ENCODE data around the gene CNPY2.
"Not testable (repeated sequence)": the region's sequence is repeated elsewhere in the genome, so short reads cannot be mapped to it uniquely, and the experiment has no call there.

Gene CNPY2

GRCh38 chr12:56348776-56349175 is 33.0 kb upstream of the CNPY2 start:
- H3K36me3 ChIP-seq = peaks cover 88 to 100% (median 95%) of the 10 kb centered on the region in 11 experiments
- no peak overlapping the region for H3K9ac ChIP-seq
- no peak overlapping the region for H3K4me2 ChIP-seq
- H3K27me3 ChIP-seq = no peaks in the 10 kb centered on the region
- H4K20me1 ChIP-seq = peaks cover 0 to 9% (median 0%) of the 10 kb centered on the region in 11 experiments; a peak in 3 of 22 replicates
- no peak overlapping the region for H3K27ac ChIP-seq
- no peak overlapping the region for H3K4me3 ChIP-seq
- no peaks in the 10 kb centered on the region for H3K4me1 ChIP-seq
- no peaks in the 10 kb centered on the region for H3K9me3 ChIP-seq (replicated peaks in 1 of 11)
- TF ChIP-seq Cebpa-rat (IDR thresholded peaks at IDR 0.05) = no peak

- H4K20me1 ChIP-seq; H3K9me3 ChIP-seq (replicated peaks in 1 of 11); H3K4me1 ChIP-seq; H3K9ac ChIP-seq; H3K4me3 ChIP-seq; H3K27me3 ChIP-seq; H3K4me2 ChIP-seq; H3K27ac ChIP-seq: not testable (repeated sequence)
- H3K36me3 ChIP-seq = peaks cover 89 to 100% (median 95%) of the 10 kb centered on the region in 11 experiments
Measured at GRCh38 chr12:56347255-56347654, 31.5 kb upstream of the CNPY2 start.

DNA sequence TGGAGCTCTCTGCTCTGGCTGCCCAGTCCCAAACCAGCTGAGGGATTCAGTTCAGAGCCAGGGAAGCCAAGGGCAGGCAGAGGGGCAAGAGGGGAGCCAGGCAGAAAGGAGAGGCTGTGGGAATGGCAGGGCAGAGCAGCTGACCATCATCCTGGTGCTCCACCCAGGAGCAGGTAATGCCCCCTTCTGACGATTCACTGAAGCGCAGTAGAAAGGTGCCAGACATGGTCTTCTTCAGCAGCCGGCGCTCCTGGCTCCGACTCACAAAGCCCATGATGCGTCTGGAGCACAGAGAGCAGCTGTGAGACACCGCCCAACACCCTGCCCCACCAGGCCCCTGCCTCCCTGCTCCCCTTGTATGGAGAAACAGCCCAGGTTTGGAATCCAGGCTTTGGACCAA is 30.9 kb upstream of the CNPY2 start:
- H4K20me1 ChIP-seq = peaks cover 0 to 9% (median 0%) of the 10 kb centered on the region in 11 experiments; a peak in 3 of 22 replicates
- H3K4me3 ChIP-seq = no peak overlapping the region
- H3K4me1 ChIP-seq = no peaks in the 10 kb centered on the region
- peaks cover 87 to 100% (median 94%) of the 10 kb centered on the region in 11 experiments for H3K36me3 ChIP-seq
- no peak for TF ChIP-seq Cebpa-rat (IDR thresholded peaks at IDR 0.05)
- H3K27ac ChIP-seq = no peak overlapping the region
- no peaks in the 10 kb centered on the region for H3K27me3 ChIP-seq
- no peak overlapping the region for H3K9ac ChIP-seq
- no peak overlapping the region for H3K4me2 ChIP-seq
- no peaks in the 10 kb centered on the region for H3K9me3 ChIP-seq (replicated peaks in 1 of 11)

DNA sequence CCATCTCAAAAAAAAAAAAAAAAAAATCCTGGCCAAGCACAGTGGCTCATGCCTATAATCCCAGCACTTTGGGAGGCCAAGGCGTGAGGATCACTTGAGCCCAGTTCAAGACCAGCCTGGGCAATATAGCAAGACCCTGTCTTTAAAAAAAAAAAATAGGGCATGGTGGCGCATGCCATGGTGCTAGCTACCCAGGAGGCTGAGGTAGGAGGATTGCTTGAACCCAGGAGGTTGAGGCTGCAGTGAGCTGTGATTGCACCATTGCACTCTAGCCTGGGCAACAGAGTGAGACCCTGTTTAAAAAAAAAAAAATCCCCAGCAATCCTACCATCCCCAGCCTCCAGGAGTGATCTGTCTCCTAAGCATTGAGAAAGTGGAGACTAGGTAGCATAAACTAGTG is 26.5 kb upstream of the CNPY2 start:
- not testable (repeated sequence) for H3K27ac ChIP-seq; H4K20me1 ChIP-seq; H3K4me2 ChIP-seq; H3K9me3 ChIP-seq (replicated peaks in 1 of 11); H3K27me3 ChIP-seq; H3K4me3 ChIP-seq; H3K9ac ChIP-seq
- Histone ChIP-seq H3K36me3 (peaks cover 48 to 69% (median 57%) of the 10 kb centered on the region in 11 experiments), H3K4me1 (peaks cover 5 to 30% (median 18%) of the 10 kb centered on the region in 10 experiments; a peak in 17 of 20 replicates)

DNA sequence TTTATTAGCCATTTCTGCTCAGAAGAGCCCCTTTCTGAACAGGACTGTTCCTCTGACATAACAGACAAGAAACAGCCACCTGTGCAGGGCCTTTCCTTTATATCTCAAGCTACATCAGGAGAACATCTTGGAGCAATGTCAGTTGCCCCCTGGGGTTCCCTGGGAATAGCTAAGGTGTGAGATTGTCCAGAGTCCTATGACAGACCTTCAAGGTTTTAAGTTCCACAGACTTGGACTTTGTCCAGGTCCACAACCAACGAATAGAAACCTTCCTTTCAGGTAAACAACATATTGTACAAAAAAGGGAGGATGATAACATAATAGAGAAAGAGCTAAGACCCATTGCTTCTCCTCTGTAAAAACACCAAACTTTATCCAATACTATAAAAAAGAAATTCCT is 25.8 kb upstream of the CNPY2 start:
- H3K27me3 ChIP-seq = no peaks in the 10 kb centered on the region
- peaks cover 41 to 62% (median 50%) of the 10 kb centered on the region in 11 experiments for H3K36me3 ChIP-seq
- no peak overlapping the region for H3K27ac ChIP-seq
- no peak overlapping the region for H3K4me3 ChIP-seq
- no peaks in the 10 kb centered on the region for H3K9me3 ChIP-seq (replicated peaks in 1 of 11)
- H3K4me1 ChIP-seq = peaks cover 7 to 37% (median 24%) of the 10 kb centered on the region in 10 experiments; a peak in 17 of 20 replicates
- H4K20me1 ChIP-seq = peaks cover 0 to 2% (median 0%) of the 10 kb centered on the region in 11 experiments; a peak in 1 of 22 replicates
- no peak for TF ChIP-seq Cebpa-rat (IDR thresholded peaks at IDR 0.05)
- no peak overlapping the region for H3K4me2 ChIP-seq
- H3K9ac ChIP-seq = no peak overlapping the region

GRCh38 chr12:56339158-56339422 is 23.3 kb upstream of the CNPY2 start:
- no peaks in the 10 kb centered on the region for H3K27me3 ChIP-seq
- peak overlapping the region; percentile 4 to 75 (median 48); a peak in 17 of 22 replicates for H3K27ac ChIP-seq
- H3K9ac ChIP-seq = peak overlapping the region in 4 of 11 experiments; percentile 30 to 54 (median 42); a peak in 8 of 22 replicates
- H3K4me2 ChIP-seq = peak overlapping the region in 10 of 11 experiments; percentile 9 to 84 (median 60); a peak in 18 of 22 replicates
- peaks cover 20 to 37% (median 27%) of the 10 kb centered on the region in 11 experiments for H3K36me3 ChIP-seq
- H3K4me3 ChIP-seq = no peak overlapping the region
- H3K4me1 ChIP-seq = peaks cover 17 to 59% (median 41%) of the 10 kb centered on the region in 10 experiments
- TF ChIP-seq Cebpa-rat (IDR thresholded peaks at IDR 0.05) = no peak
- no peaks in the 10 kb centered on the region for H3K9me3 ChIP-seq (replicated peaks in 1 of 11)
- H4K20me1 ChIP-seq = no peaks in the 10 kb centered on the region

DNA sequence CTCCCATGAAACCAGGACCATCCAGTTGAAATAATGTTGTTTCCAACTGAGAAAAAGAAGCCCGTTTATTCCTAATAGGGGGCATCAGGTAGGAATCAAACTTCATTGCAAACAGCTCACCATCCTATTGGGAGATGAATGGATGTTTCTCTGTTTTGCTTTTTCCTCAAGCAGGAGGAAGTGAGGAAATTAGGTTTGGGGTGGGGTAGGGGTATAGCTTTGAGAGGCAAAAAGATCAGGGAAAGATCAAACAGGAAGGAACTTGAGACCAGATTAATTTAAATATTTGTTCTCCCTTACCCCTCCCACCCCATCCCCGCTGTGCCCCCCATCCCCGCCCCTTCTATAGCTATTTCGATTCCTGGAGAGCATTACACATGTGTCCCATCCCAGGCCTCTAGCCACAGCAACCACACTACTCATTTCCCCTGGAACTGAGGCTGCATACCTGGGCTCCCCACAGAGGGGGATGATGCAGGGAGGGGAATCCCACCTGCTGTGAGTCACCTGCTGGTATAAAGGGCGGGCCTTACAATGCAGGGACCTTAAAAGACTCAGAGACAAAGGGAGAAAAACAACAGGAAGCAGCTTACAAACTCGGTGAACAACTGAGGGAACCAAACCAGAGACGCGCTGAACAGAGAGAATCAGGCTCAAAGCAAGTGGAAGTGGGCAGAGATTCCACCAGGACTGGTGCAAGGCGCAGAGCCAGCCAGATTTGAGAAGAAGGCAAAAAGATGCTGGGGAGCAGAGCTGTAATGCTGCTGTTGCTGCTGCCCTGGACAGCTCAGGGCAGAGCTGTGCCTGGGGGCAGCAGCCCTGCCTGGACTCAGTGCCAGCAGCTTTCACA is 22.7 kb upstream of the CNPY2 start, which contains the start of gene IL23A:
IL23A (plus strand) TSS at position 577 of the 850 bp plus-strand sequence; CDS start at position 738, 161 bp downstream.
- no peak for TF ChIP-seq Cebpa-rat (IDR thresholded peaks at IDR 0.05)
- Histone ChIP-seq H3K4me1 (peaks cover 18 to 59% (median 41%) of the 10 kb centered on the region in 10 experiments), H3K4me3 (peak within 1 kb of the TSS in 1 of 10 experiments; percentile 19; a peak in 1 of 20 replicates), H4K20me1 (no peaks in the 10 kb centered on the region), H3K27ac (peak within 1 kb of the TSS; percentile 4 to 75 (median 48); a peak in 17 of 22 replicates), H3K36me3 (peaks cover 14 to 31% (median 22%) of the 10 kb centered on the region in 11 experiments), H3K4me2 (peak within 1 kb of the TSS; percentile 9 to 95 (median 45); a peak in 19 of 22 replicates), H3K27me3 (no peaks in the 10 kb centered on the region), H3K9ac (peak within 1 kb of the TSS in 5 of 11 experiments; percentile 30 to 54 (median 35); a peak in 8 of 22 replicates), H3K9me3 (replicated peaks in 1 of 11) (no peaks in the 10 kb centered on the region)

DNA sequence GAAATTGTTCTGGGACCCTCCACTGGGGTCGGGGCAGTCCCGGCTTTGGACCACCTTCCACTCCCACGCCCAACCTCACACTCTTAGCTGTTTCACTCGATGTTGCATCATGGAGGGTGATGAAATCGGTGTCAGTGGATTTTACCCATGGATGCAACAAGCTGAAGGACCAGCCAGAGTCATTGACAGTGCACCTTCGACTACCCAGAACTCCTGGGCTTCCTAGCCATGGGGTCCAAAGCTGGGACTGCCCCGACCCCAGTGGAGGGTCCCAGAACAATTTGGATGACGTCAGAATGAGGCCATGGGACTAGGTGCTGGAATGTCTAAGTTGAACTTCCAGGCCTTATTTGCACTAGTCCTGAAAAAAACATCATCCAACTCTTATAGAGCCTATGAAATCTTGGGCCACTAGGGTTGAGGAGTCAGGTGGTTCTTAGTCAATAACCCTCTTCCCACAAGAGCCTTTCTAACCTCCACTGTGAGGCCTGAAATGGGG is 22.0 kb upstream of the CNPY2 start:
- peak overlapping the region in 6 of 11 experiments; percentile 11 to 67 (median 51); a peak in 12 of 22 replicates for H3K27ac ChIP-seq
- peak overlapping the region in 9 of 11 experiments; percentile 5 to 95 (median 61); a peak in 13 of 22 replicates for H3K4me2 ChIP-seq
- peaks cover 7 to 24% (median 14%) of the 10 kb centered on the region in 11 experiments; a peak in 21 of 22 replicates for H3K36me3 ChIP-seq
- peak overlapping the region in 2 of 11 experiments; percentile 9 to 13; a peak in 1 of 22 replicates for H3K9ac ChIP-seq
- H3K4me3 ChIP-seq = peak overlapping the region in 1 of 10 experiments; percentile 19; a peak in 1 of 20 replicates
- no peaks in the 10 kb centered on the region for H3K9me3 ChIP-seq (replicated peaks in 1 of 11)
- TF ChIP-seq Cebpa-rat (IDR thresholded peaks at IDR 0.05) = 0 out of 22 replicates have a peak, but pooled peaks of 1 of the 11 experiments have one; percentile 16
- peaks cover 25 to 65% (median 48%) of the 10 kb centered on the region in 10 experiments for H3K4me1 ChIP-seq
- H4K20me1 ChIP-seq = no peaks in the 10 kb centered on the region
- H3K27me3 ChIP-seq = no peaks in the 10 kb centered on the region
